Measurements from ENCODE around the gene CIZ1. TPM values are rescaled to one million over a fixed set of nuclear protein-coding genes. Genes with fewer than 3 reads are reported as not detected.
"Not testable (repeated sequence)": the region's sequence is repeated elsewhere in the genome, so short reads cannot be mapped to it uniquely, and the experiment has no call there.

The CIZ1 gene
- total RNA-seq, 1 donor from 2014 or later = 85.8 TPM

- Histone ChIP-seq H3K9me3 (no peaks in the 10 kb centered on the region), H3K4me3 (no peak overlapping the region), H3K27me3 (no peaks in the 10 kb centered on the region), H3K27ac (no peak overlapping the region), H3K4me1 (peaks cover 0 to 9% of the 10 kb centered on the region in 2 donors), H3K36me3 (peaks cover 44% of the 10 kb centered on the region in 2 donors)
- DNase-seq (ENCODE audit: low spot score in 2 of 2) = no peak
- intact Hi-C loops (cut with DNase I) = no loop called here
- no peak for TF ChIP-seq CTCF (IDR thresholded peaks at IDR 0.05)
These were observed 4.0 kb downstream of the CIZ1 start for GRCh38 chr9:128187361-128187760.

- no peak overlapping the region for H3K27ac ChIP-seq
- peaks cover 0 to 7% of the 10 kb centered on the region in 2 donors for H3K4me1 ChIP-seq
- intact Hi-C loops (cut with DNase I) = no loop called here
- no peaks in the 10 kb centered on the region for H3K27me3 ChIP-seq
- H3K9me3 ChIP-seq = no peaks in the 10 kb centered on the region
- DNase-seq (ENCODE audit: low spot score in 2 of 2) = no peak
- peaks cover 44% of the 10 kb centered on the region in 2 donors for H3K36me3 ChIP-seq
- H3K4me3 ChIP-seq = no peak overlapping the region
- TF ChIP-seq CTCF (IDR thresholded peaks at IDR 0.05) = no peak
These were observed 5.1 kb downstream of the CIZ1 start for GRCh38 chr9:128185979-128186965.

- H3K36me3 ChIP-seq = peaks cover 60 to 61% of the 10 kb centered on the region in 2 donors
- no peak overlapping the region for H3K4me3 ChIP-seq
- no peaks in the 10 kb centered on the region for H3K9me3 ChIP-seq
- H3K4me1 ChIP-seq = no peaks in the 10 kb centered on the region
- no peak overlapping the region for H3K27ac ChIP-seq
- DNase-seq (ENCODE audit: low spot score in 2 of 2) = no peak
- TF ChIP-seq CTCF (IDR thresholded peaks at IDR 0.05) = no peak
- intact Hi-C loops (cut with DNase I) = no loop called here
- no peaks in the 10 kb centered on the region for H3K27me3 ChIP-seq
These were observed 8.3 kb downstream of the CIZ1 start for GRCh38 chr9:128182893-128183588.

- H3K4me1 ChIP-seq; H3K9me3 ChIP-seq; H3K27me3 ChIP-seq; intact Hi-C loops (cut with DNase I); H3K27ac ChIP-seq; H3K4me3 ChIP-seq: not testable (repeated sequence)
- peak; percentile 24 to 57 (median 55) for TF ChIP-seq CTCF (IDR thresholded peaks at IDR 0.05)
- H3K36me3 ChIP-seq = peaks cover 69 to 73% of the 10 kb centered on the region in 2 donors
- peak in 1 of 2 donors; percentile 82 for DNase-seq (ENCODE audit: low spot score in 2 of 2)
These were observed 9.9 kb downstream of the CIZ1 start for GRCh38 chr9:128181480-128181879.

GRCh38 chr9:128180447-128180846, 10.9 kb downstream of the CIZ1 start:
- Histone ChIP-seq H3K9me3 (no peaks in the 10 kb centered on the region), H3K27ac (no peak overlapping the region), H3K27me3 (no peaks in the 10 kb centered on the region), H3K36me3 (peaks cover 73 to 81% of the 10 kb centered on the region in 2 donors), H3K4me1 (no peaks in the 10 kb centered on the region), H3K4me3 (no peak overlapping the region)
- DNase-seq (ENCODE audit: low spot score in 2 of 2) = no peak
- intact Hi-C loops (cut with DNase I) = no loop called here
- TF ChIP-seq CTCF (IDR thresholded peaks at IDR 0.05) = no peak
